Astrocyte (in vitro differentiated cells and primary cell): ENCODE data around the gene ANKRD11. TPM values are rescaled to one million over a fixed set of nuclear protein-coding genes. Genes with fewer than 3 reads are reported as not detected.
A peak's percentile ranks its signal among the peaks of the same experiment; 100 is the strongest.

Experiments
- DNase-seq: peaks from one replicate; pipeline ENCODE4 v3.0.0-alpha.2; 2010; ENCODE audit warnings: low read depth
- FAIRE-seq: peaks from 2 replicates; lab custom pipeline; 2011; peaks lifted over from hg19 to GRCh38; lab: Jason Lieb, UNC
- H2AFZ ChIP-seq: 2 replicates; pipeline ENCODE4 v1.6.0; 2012; ENCODE audit warnings: low read depth, low read length, inconsistent platforms
- H3K27ac ChIP-seq: 2 replicates; pipeline ENCODE4 v1.5.1; 2011; ENCODE audit warnings: low read depth, low read length, inconsistent platforms
- H3K27me3 ChIP-seq: 2 replicates; pipeline ENCODE4 v1.6.0; 2011; ENCODE audit warnings: low read length, inconsistent platforms; ENCODE audit not compliant: insufficient read depth
- H3K36me3 ChIP-seq: 2 replicates; pipeline ENCODE4 v1.5.1; 2011; ENCODE audit warnings: low read length, inconsistent platforms; ENCODE audit not compliant: insufficient read depth
- H3K4me1 ChIP-seq: 2 replicates; pipeline ENCODE4 v1.5.1; 2011; ENCODE audit warnings: low read length, inconsistent platforms; ENCODE audit not compliant: insufficient read depth
- H3K4me2 ChIP-seq: 2 replicates; pipeline ENCODE4 v1.6.0; 2012; ENCODE audit warnings: low read length, inconsistent platforms
- H3K4me3 ChIP-seq: 2 replicates; pipeline ENCODE4 v1.5.1; 2011; ENCODE audit warnings: low read depth, mild to moderate bottlenecking, low read length, inconsistent platforms; ENCODE audit not compliant: insufficient read depth
- H3K79me2 ChIP-seq: 2 replicates; pipeline ENCODE4 v1.6.0; 2012; ENCODE audit warnings: mild to moderate bottlenecking, low read length, inconsistent platforms; ENCODE audit not compliant: insufficient read depth
- H3K9ac ChIP-seq: 2 replicates; pipeline ENCODE4 v1.6.0; 2012; ENCODE audit warnings: mild to moderate bottlenecking, low read length, inconsistent platforms
- H3K9me3 ChIP-seq: 2 replicates; pipeline ENCODE4 v1.5.1; 2012; ENCODE audit warnings: low read depth, mild to moderate bottlenecking, low read length, inconsistent platforms; ENCODE audit not compliant: insufficient read depth
- H4K20me1 ChIP-seq: 2 replicates; pipeline ENCODE4 v1.6.0; 2012; ENCODE audit warnings: low read length, inconsistent platforms; ENCODE audit not compliant: insufficient read depth
- H3K27ac Mint-ChIP-seq: one replicate; pipeline ENCODE4 v1.8.0; 2021; ENCODE audit warnings: mild to moderate bottlenecking, mixed read lengths; ENCODE audit not compliant: unreplicated experiment
- H3K27me3 Mint-ChIP-seq: one replicate; pipeline ENCODE4 v1.8.0; 2021; ENCODE audit warnings: low read depth, mixed read lengths; ENCODE audit not compliant: unreplicated experiment
- H3K36me3 Mint-ChIP-seq: one replicate; pipeline ENCODE4 v1.8.0; 2021; ENCODE audit warnings: low read depth, mixed read lengths; ENCODE audit not compliant: unreplicated experiment
- H3K4me1 Mint-ChIP-seq: one replicate; pipeline ENCODE4 v1.8.0; 2021; ENCODE audit warnings: low read depth, mixed read lengths; ENCODE audit not compliant: unreplicated experiment
- H3K4me3 Mint-ChIP-seq: one replicate; pipeline ENCODE4 v1.8.0; 2021; ENCODE audit warnings: mild to moderate bottlenecking, moderate library complexity, mixed read lengths; ENCODE audit not compliant: unreplicated experiment
- H3K9me3 Mint-ChIP-seq: one replicate; pipeline ENCODE4 v1.8.0; 2021; ENCODE audit warnings: mild to moderate bottlenecking, mixed read lengths; ENCODE audit not compliant: unreplicated experiment
- EZH2 ChIP-seq: IDR thresholded peaks from 2 replicates; pipeline ENCODE4 v1.6.1; 2012; ENCODE audit warnings: mild to moderate bottlenecking, low read length, inconsistent platforms; ENCODE audit not compliant: insufficient read depth
- total RNA-seq: library from RNA; stranded (reverse); gene quantifications from 2 replicates; pipeline ENCODE4 v1.2.1, GENCODE V29; 2021
- TF ChIP-seq, protein P1 (sequence below): IDR thresholded peaks from 2 replicates; pipeline ENCODE4 v1.5.1; 2011; ENCODE audit warnings: low read depth, mild to moderate bottlenecking, inconsistent platforms, low read length, moderate library complexity; ENCODE audit not compliant: insufficient read depth

The ANKRD11 gene
- total RNA-seq, 1 donor from 2014 or later: 213 TPM

DNA sequence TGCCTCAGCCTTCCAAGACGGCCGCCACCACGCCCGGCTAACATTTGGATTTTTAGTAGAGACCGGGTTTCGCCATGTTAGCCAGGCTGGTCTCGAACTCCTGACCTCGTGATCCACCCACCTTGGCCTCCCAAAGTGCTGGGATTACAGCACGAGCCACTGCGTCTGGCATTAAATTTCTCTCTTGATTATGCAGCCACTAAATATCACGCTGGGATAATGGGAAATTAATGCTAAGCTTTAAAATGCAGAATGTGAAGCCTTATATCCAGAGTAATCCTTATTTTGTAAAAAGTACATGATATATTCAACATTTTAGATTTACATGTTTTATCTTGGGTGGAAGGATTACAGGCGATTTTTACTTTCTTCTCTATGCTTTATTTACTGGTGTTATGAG, 89.2 kb downstream of the ANKRD11 start:
- no peaks in the 10 kb centered on the region for H3K27me3 ChIP-seq
- H3K4me2 ChIP-seq: no peak overlapping the region
- H3K27ac Mint-ChIP-seq: peak overlapping the region; percentile 27
- TF ChIP-seq EZH2: no peak
- TF ChIP-seq, protein P1, sequence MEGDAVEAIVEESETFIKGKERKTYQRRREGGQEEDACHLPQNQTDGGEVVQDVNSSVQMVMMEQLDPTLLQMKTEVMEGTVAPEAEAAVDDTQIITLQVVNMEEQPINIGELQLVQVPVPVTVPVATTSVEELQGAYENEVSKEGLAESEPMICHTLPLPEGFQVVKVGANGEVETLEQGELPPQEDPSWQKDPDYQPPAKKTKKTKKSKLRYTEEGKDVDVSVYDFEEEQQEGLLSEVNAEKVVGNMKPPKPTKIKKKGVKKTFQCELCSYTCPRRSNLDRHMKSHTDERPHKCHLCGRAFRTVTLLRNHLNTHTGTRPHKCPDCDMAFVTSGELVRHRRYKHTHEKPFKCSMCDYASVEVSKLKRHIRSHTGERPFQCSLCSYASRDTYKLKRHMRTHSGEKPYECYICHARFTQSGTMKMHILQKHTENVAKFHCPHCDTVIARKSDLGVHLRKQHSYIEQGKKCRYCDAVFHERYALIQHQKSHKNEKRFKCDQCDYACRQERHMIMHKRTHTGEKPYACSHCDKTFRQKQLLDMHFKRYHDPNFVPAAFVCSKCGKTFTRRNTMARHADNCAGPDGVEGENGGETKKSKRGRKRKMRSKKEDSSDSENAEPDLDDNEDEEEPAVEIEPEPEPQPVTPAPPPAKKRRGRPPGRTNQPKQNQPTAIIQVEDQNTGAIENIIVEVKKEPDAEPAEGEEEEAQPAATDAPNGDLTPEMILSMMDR: no peak
- peaks cover 52% of the 10 kb centered on the region for H3K4me1 Mint-ChIP-seq
- peaks cover 92% of the 10 kb centered on the region for H3K79me2 ChIP-seq
- H3K27ac ChIP-seq: no peak overlapping the region
- no peak overlapping the region for H2AFZ ChIP-seq
- no peaks in the 10 kb centered on the region for H3K36me3 ChIP-seq
- DNase-seq (no peak), FAIRE-seq (no peak)
- H3K36me3 Mint-ChIP-seq: no peaks in the 10 kb centered on the region
- H3K9ac ChIP-seq: no peak overlapping the region
- no peaks in the 10 kb centered on the region for H3K9me3 ChIP-seq
- no peaks in the 10 kb centered on the region for H3K27me3 Mint-ChIP-seq
- peaks cover 92% of the 10 kb centered on the region for H4K20me1 ChIP-seq
- H3K4me3 ChIP-seq: no peak overlapping the region
- H3K9me3 Mint-ChIP-seq: no peaks in the 10 kb centered on the region
- H3K4me3 Mint-ChIP-seq: no peak overlapping the region
- peaks cover 10% of the 10 kb centered on the region for H3K4me1 ChIP-seq

DNA sequence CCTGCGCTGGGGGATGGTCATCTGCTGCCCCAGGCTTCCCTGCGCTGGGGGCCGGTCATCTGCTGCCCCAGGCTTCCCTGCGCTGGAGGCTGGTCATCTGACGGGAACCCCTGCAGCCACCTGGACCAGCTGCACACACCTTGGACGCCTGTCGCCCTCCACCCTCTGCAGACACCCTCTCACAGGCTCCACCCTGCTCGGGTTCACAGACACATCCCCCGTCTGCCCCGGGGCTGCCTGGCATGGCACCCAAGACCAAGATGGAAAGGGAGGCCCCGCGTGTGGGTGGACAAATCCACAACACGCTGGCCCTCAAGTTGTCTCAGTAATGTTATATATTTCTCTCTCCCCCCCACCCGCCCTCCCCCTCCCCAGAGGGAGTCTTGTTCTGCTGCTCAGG, 89.6 kb downstream of the ANKRD11 start:
- no peak overlapping the region for H3K27ac ChIP-seq
- no peak for DNase-seq
- no peaks in the 10 kb centered on the region for H3K27me3 Mint-ChIP-seq
- no peak for TF ChIP-seq EZH2
- TF ChIP-seq, protein P1: no peak
- H2AFZ ChIP-seq: no peak overlapping the region
- FAIRE-seq: no peak
- H3K27ac Mint-ChIP-seq: peak overlapping the region; percentile 27
- H3K4me2 ChIP-seq: no peak overlapping the region
- no peak overlapping the region for H3K9ac ChIP-seq
- H3K79me2 ChIP-seq: peaks cover 92% of the 10 kb centered on the region
- peaks cover 92% of the 10 kb centered on the region for H4K20me1 ChIP-seq
- H3K9me3 Mint-ChIP-seq: no peaks in the 10 kb centered on the region
- H3K4me3 Mint-ChIP-seq: no peak overlapping the region
- no peaks in the 10 kb centered on the region for H3K27me3 ChIP-seq
- H3K4me1 Mint-ChIP-seq: peaks cover 54% of the 10 kb centered on the region
- H3K9me3 ChIP-seq: no peaks in the 10 kb centered on the region
- peaks cover 13% of the 10 kb centered on the region for H3K4me1 ChIP-seq
- no peaks in the 10 kb centered on the region for H3K36me3 ChIP-seq
- H3K36me3 Mint-ChIP-seq: no peaks in the 10 kb centered on the region
- no peak overlapping the region for H3K4me3 ChIP-seq

DNA sequence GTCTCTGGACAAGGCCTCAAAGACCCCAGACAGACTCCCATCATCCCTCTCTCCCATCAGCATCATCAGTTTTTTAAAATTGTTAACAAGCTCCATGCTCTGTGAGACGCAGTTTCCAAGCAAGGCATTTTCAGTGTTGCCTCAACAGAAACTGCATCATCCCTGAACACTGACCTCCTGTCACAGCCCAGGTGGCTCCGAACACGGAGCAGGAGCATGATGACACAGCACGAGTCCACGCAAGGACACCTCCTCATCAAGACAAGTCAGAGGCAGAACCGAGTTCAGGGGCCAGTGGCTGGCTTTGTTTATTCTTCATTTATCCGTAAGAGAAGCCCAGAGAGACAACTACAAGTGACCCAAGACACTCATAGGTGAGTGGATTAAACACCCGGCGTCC, 91.4 kb downstream of the ANKRD11 start:
- H3K27me3 Mint-ChIP-seq: no peaks in the 10 kb centered on the region
- no peaks in the 10 kb centered on the region for H3K27me3 ChIP-seq
- no peak overlapping the region for H3K27ac ChIP-seq
- H3K36me3 Mint-ChIP-seq: peaks cover 2% of the 10 kb centered on the region
- H4K20me1 ChIP-seq: peaks cover 92% of the 10 kb centered on the region
- no peak for DNase-seq
- no peaks in the 10 kb centered on the region for H3K36me3 ChIP-seq
- FAIRE-seq: no peak
- no peak overlapping the region for H3K4me2 ChIP-seq
- H3K9me3 Mint-ChIP-seq: no peaks in the 10 kb centered on the region
- TF ChIP-seq, protein P1: no peak
- no peak for TF ChIP-seq EZH2
- H2AFZ ChIP-seq: no peak overlapping the region
- H3K27ac Mint-ChIP-seq: peak overlapping the region; percentile 70
- H3K79me2 ChIP-seq: peaks cover 92% of the 10 kb centered on the region
- no peaks in the 10 kb centered on the region for H3K9me3 ChIP-seq
- no peak overlapping the region for H3K4me3 ChIP-seq
- H3K4me1 ChIP-seq: peaks cover 30% of the 10 kb centered on the region
- H3K4me1 Mint-ChIP-seq: peaks cover 45% of the 10 kb centered on the region
- H3K9ac ChIP-seq: no peak overlapping the region
- no peak overlapping the region for H3K4me3 Mint-ChIP-seq
